ENCODE measurements around the gene C5AR1.
"Not testable (repeated sequence)": the region's sequence is repeated elsewhere in the genome, so short reads cannot be mapped to it uniquely, and the experiment has no call there.

The C5AR1 gene

DNA sequence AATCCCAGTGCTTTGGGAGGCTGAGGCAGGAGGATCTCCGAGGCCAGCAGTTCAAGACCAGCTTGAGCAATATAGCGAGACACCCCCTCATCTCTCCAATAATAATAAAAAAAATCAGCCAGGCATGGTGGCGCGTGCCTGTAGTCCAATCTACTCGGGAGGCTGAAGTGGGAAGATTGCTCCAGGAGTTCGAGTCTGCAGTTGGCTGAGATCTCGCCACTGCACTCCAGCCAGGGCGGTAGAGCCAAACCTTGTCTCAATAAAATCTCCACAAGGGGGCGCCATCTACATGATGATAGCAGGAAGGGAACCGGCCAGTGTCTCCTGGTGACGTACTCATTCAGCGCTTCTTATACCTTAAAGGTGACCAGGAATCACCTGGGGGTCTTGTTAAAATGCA lies 13.6 kb upstream of the C5AR1 start:
- DNase-seq, result peak; percentile 70

DNA sequence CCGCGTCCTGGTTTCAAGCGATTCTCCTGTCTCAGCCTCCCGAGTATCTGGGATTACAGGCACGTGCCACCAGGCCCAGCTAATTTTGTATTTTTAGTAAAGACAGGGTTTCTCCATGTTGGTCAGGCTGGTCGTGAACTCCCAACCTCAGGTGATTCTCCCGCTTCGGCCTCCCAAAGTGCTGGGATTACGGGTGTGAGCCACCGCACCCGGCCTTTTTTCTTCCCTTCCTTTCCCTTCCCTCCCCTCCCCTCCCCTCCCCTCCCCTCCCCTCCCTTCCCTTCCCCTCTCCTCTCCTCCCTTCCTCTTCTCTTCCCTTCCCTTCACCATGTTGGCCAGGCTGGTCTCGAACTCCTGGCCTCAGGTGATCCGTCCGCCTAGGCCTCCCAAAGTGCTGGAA lies 8.8 kb upstream of the C5AR1 start:
- DNase-seq, result not testable (repeated sequence)

DNA sequence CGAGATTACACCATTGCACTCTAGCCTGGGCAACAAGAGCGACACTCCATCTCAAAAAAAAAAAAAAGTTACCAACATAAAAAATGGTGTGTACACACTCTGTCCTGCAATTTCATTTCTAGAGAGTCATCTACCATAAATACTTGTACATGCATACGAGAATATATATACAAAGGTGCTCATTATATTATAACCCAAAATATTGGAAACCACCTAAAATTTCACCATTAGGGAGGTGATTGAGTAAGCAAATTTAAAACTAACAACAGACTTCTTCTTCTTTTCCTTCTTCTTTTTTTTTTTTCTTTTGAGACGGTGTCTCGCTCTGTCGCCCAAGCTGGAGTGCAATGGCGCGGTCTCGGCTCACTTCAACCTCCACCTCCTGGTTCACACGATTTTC lies 7.4 kb upstream of the C5AR1 start:
- DNase-seq, result no peak

DNA sequence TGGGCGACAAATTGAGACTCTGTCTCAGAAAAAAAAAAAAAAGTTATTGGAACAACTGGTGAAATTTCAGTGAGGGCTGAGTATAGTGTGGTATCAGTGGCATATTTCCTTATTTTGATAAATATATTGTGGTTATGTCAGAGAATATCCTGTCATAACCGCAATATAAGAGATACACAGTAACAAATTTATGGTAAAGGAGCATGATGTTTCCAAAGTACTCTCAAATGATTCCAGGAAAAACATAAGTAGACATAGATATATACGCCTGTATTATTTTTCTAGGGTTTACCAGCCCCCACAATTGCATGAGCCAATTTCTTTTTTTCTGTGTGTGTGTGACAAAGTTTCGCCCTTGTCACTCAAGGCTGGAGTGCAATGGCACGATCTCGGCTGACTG lies 5.7 kb upstream of the C5AR1 start:
- no peak for DNase-seq

DNA sequence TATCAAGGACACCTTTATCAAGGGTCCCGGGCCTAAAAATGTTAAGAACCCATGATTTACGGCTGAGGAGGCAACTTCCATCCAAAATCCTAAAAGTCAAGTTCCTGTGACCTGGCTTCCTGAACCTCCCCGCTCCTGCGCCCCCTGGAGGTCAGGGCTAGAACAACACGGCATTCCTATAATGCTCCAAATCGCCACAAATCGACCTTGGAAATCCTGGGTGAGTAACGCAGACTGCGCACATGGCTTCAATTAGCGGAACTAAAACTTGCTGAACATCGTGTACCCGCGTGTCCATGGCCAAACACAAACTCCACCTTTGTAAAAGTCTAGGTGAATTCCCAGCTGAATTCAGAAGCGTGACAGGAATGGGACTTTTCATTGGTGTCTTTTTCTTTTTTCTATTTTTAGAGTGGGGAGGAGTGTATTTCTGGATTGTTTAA lies 4.3 kb upstream of the C5AR1 start:
- DNase-seq, result peak; percentile 53

DNA sequence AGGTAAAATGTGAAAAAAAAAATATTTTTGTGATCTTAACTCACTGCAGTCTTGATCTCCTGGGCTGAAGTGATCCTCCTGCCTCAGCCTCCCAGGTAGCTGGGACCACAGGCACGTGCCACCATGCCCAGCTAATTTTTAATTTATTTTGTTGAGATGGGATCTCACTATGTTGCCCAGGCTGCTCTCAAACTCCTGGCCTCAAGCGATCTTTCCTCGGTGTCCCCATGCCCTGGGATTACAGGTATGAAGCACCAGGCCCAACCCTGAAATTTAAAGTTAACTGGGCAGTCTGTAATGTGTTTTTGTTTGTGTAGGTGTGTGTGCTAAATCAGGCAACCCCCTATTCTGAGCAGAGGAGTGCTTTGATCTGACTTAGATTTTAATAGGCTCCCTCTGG lies 3.4 kb upstream of the C5AR1 start:
- no peak for DNase-seq

DNA sequence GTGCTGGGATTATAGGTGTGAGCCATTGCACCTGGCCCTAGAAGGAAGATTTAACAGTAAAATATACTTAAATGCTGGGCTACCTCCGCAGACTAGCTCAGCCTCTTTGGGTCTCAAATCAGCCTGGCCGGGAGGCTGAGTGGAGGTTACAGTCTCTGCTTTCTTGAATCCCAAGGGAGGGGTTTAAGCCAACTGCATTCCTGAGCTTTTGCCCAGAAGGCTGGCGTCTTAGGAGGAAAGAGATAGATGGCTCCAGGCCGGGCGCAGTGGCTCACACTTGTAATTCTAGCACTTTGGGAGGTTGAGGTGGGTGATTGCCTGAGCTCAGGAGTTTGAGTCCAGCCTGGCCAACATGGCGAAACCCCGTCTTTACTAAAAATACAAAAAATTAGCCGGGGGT lies 623 bp upstream of the C5AR1 start:
- DNase-seq, result no peak

DNA sequence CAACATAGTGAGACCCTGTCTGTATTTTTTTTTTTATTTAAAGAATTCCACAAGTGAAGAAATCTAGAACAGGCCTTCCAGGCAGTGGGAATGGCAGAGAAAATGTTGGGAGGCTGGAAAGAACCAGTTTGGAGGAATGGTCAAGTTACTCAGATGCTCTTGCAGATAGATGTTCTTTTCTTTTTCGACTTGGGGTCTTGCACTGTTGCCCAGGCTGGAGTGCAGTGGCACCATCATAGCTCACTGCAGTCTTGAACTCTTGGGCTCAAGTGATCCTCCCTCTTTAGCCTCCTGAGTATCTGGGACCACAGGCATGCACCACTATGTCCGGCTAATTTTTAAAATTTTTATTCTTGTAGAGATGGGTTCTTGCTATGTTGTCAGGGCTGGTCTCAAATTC lies 662 bp downstream of the C5AR1 start:
- no peak for DNase-seq

DNA sequence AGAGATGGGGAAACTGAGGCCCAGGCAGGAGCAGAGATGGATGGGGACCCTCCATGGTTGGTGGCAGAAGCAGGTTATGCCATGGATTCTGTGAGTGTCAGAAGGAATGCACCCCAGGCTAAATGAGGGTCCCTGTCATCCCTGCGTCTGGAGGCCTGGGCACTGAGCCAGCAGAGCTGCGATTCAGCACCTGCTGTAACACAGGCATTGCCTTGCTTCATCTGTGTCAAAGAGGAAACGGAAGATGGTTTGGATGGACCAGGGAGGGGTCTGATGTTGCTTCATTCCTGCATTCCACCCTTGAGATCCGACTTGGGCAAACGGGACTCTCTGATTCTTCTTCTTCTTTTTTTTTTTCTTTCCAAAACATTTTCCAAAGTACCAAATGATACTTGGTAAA lies 1.2 kb downstream of the C5AR1 start:
- DNase-seq, result no peak

DNA sequence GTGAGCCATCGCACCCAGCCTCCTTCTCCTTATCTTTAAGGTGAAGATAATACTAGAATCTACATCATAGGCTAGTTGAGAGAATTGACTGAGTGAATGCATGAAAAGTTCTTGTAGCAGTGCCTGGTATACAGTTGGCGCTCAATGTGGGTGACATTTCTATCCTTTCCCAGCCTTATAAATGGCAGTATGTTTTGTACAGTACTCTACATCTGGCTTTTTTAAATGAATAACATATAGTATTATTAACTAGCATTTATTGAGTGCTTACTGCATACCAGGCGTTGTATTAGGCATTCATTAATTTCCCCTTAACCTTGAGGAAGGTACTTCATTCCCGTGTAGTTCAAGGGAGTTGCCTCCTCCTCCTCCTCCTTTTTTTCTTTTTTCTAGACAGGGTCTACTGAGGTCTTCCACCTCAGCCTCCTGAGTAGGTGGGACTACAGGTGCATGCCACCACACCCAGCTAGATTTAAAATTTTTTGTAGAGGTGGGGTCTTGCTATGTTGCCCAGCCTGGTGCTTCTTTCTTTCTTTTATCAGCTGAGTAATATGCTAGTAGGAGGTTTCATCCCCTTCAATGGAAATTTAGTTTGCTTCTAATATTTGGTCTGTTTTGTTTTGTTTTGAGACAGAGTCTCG lies 2.8 kb downstream of the C5AR1 start:
- no peak for DNase-seq

DNA sequence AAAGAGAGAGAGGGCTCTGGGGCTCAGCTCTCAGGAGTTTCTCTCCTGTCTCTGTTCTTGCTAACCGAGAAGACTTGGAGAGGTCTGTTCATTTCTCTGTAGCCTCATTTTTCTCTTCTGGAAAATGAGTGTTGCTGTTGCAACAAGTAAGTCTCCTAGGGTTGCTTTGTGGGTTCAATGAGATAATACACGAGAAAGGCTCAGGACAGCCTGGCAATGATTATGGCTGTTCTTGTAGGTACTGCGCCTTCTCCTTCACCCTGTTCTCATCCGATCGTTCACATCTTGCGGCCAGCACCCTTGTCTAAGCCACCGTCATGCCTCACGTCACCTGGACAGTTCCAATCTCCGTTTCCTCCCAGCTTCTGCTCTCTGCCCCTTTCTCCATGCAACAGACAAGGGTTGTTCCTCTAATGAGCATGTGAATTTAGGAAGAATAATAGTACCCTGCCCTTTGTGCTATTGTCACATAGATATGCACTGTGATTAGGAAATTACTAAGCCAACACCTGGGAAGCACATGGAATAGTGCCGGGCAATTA lies 4.2 kb downstream of the C5AR1 start:
- DNase-seq, result no peak

DNA sequence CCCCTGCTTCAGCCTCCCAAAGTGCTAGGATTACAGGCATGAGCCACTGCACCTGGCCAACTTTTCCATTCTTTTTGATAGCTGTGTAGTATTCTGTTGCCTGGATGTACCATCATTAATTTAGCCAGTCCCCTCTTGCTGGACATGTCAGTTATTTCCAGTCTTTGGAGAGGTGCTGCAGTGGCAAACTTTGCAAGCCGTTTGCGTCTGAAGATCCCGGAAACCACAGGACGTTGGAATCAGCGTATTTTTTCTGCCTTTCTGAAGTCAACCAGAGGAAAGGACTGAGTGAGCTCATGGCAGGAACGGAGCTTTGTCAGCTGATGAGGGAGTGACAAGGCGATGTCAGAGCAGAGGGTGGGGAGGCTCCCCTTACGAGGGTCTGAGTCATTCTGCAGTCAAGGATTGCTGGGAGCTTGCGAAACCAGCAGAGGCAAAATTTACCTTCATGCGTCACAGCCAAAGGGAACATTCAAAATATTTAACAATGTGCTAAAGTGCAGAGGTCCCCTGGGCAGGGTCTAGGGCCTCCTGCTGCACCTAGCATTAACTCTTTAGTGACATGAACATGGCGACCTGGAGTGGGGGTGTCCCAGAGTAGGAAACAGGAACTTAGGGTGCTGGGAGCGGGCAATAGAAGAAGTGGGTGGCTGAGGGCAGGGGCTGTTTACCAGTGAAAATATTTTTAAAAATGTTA lies 5.6 kb downstream of the C5AR1 start:
- DNase-seq, result peak; percentile 36

DNA sequence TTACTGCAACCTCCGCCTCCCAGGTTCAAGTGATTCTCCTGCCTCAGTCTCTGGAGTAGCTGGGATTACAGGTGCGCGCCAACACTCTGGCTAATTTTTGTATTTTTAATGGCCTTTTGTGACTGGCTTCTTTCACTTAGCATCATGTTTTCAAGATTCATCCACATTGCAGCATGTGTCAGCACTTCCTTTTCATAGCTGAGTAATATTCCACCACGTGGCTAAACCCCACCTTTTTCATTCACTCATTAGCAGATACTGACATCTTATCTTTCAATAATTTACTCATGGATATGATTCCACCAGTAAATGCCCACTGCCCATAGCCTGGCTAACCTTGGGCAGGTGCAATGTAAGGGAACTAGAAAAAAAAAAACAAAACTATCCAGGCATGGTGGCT lies 6.9 kb downstream of the C5AR1 start:
- DNase-seq, result no peak

DNA sequence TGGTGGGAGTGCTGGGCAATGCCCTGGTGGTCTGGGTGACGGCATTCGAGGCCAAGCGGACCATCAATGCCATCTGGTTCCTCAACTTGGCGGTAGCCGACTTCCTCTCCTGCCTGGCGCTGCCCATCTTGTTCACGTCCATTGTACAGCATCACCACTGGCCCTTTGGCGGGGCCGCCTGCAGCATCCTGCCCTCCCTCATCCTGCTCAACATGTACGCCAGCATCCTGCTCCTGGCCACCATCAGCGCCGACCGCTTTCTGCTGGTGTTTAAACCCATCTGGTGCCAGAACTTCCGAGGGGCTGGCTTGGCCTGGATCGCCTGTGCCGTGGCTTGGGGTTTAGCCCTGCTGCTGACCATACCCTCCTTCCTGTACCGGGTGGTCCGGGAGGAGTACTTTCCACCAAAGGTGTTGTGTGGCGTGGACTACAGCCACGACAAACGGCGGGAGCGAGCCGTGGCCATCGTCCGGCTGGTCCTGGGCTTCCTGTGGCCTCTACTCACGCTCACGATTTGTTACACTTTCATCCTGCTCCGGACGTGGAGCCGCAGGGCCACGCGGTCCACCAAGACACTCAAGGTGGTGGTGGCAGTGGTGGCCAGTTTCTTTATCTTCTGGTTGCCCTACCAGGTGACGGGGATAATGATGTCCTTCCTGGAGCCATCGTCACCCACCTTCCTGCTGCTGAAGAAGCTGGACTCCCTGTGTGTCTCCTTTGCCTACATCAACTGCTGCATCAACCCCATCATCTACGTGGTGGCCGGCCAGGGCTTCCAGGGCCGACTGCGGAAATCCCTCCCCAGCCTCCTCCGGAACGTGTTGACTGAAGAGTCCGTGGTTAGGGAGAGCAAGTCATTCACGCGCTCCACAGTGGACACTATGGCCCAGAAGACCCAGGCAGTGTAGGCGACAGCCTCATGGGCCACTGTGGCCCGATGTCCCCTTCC lies 10.5 kb downstream of the C5AR1 start:
- no peak for DNase-seq

DNA sequence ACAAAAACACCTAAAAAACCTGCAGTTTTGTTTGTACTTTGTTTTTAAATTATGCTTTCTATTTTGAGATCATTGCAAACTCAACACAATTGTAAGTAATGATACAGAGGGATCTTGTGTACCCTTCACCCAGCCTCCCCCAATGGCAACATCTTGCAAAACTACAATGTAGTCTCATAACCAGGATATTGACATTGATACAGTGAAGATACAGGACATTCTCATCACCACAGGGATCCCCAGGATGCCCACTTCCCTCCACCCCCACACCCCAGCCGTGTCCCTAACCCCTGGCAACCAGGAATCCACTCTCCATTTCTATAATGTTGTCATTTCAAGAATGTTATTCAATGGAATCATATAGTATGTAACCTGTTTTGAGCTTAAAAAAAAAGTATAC lies 12.0 kb downstream of the C5AR1 start:
- no peak for DNase-seq

DNA sequence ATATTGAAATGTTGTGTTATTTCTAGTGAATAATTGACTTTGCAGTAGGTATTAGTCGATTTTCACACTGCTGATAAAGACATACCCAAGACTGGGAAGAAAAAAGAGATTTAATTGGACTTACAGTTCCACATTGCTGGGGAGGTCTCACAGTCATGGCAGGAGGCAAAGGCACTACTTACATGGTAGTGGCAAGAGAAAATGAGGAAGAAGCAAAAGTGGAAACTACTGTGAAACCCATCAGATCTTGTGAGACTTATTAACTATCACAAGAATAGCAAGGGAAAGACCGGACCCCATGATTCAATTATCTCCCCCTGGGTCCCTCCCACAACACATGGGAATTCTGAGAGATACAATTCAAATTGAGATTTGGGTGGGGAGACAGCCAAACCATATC lies 12.4 kb downstream of the C5AR1 start:
- no peak for DNase-seq

DNA sequence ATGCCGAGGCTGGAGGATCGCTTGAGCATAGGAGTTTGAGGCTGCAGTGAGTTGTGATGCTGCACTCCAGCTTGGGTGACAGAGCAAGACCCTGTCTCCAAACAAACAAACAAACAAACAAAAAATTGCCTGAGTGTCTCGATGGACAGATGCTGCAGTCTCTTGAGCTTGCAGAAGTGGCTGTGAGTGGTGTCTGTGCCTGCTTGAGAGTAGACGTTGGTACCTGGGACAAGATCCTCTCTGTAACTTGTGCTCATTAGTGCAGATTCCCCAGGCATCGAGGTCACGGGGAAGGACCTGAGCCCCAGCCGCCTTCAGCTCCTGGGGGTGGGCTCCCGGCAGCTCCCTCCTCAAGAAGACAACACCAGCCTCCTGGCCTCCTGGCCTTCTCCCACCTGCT lies 13.7 kb downstream of the C5AR1 start:
- DNase-seq, result no peak

DNA sequence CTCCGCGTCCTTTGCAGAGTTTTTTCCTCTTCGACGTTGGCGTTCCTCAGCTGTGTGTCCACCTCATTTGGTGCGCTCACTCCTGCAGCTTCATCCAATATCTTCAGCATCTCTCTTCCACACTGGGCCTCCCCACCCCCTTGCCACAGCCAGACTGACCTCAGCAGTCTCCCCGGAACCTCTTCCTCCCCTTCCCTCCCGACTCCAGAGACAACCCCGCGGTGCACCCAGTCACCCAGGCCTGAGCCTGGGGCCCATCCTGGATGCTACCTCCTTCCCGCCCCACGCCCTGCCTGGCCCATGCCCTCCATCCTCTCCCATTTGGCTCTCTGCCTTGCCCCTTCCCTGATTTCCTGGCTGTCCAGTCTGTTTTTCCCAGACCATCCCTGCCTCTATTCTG lies 14.2 kb downstream of the C5AR1 start:
- DNase-seq, result no peak

DNA sequence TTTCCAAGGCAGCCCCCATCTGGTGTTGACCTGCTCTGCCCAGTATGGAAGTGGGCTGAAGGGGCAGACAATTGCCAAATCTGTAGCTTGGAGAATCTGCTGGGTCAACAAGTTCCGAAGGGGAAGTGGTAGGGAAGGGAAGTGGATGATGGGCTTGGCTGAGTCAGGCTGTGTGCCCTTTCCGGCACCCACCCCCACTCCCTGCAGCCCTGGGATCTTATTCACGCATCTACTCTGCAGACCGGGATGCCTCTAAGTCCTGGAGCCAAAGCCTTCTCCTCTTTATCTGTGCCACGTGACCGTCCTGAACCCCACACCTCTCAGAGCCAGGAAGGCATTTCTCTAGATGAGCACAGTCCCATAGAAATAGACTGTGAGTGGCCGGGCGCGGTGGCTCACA lies 14.8 kb downstream of the C5AR1 start:
- no peak for DNase-seq

DNA sequence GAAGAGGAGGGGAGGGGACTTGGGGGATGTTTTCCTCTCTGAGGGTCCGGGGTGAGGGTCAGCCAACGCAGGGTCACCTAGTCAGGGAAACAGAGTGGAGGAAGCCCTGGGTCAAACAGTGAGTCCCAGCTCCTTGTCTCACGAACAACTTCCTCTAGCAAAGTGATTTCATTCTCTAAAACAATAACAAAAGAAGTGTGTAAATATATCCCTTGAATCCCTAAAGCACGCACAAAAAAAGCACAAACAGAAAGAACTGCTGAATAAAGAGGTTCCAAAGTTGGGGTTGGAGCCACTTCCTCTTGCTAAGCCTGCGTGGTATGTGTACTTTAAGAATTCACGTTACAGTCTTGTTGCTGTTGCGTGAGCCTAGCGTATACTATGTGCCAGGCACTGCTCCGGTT lies 20.8 kb downstream of the C5AR1 start:
- no peak for DNase-seq

DNA sequence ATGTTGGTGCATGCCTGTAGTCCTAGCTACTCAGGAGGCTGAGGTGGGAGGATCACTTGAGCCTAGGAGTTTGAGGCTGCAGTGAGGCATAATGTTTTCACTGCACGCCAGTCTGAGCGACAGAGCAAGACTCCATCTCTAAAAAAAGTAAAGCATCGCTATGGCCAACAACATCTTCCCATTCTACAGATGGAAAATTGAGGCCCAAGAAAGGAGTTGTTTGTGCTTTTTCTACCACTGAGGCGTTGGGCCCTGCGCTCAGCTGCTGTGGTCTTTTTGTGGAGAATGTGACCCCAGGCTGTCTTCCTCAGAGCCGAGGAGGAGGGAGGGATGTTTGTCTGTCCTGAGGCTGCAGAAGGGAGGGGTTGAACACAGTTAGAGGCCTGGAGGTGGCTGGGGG lies 21.8 kb downstream of the C5AR1 start:
- no peak for DNase-seq

DNA sequence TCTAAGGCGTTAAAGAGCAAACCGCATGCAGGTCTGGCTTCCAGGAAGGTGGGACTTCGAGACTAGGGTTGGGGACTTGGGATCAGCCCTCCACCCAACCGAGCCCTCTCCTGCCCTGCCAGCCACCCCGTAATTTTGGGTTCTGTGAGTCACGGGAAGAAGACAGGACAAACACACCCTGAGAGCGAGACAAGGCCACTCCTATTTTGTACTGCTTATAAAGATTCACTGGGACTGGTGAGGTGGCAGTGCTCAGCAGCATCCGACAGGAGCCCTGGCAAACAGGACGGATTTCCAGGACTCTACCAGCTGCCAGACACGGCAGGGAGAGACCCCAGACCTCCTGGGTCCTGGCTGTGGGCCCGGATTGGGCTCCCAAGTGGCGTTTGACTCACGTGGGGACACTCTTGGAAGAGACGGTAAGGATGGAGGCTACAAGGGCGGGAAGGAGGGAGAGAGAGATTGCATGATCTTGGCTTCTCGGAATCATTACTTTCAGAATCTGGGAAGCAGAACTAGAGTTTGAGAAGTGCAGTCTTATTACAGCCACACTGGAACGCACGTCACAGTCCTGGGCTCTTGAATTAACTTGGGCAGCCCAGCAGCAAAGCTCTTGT lies 22.4 kb downstream of the C5AR1 start, which contains the start of gene C5AR2:
Gene C5AR2, plus strand, starts transcription at position 245 of the 617 bp plus-strand sequence. CDS start 8,625 bp downstream, outside the sequence.
- no peak for DNase-seq
